Endometrial microvascular endothelial cells (primary cell): Measurements from ENCODE around the gene KRT73. TPM values are rescaled to one million over a fixed set of nuclear protein-coding genes. Genes with fewer than 3 reads are reported as not detected.

Experiments used
- in situ Hi-C: cut with HindIII; loops from 2 replicates; pipeline ENCODE4 v1.10.0; 2017; ENCODE audit warnings: low sequenced_read_pairs, low pct_unique_long_range_greater_than_20kb; ENCODE audit errors: inconsistent ontology term
- total RNA-seq: library from RNA; depleted of rRNA; stranded (reverse); fragments of >200 nt; gene quantifications from one replicate; pipeline ENCODE4 v1.2.3, GENCODE V29; 2015; ENCODE audit errors: inconsistent ontology term

Gene KRT73
- total RNA-seq, 1 donor from 2014 or later, result not detected

- in situ Hi-C loops, result no loop called here
Observed at GRCh38 chr12:52648012-52648550, 29.7 kb upstream of the KRT73 start.

GRCh38 chr12:52647601-52648000, 29.2 kb upstream of the KRT73 start:
- in situ Hi-C loops, result no loop called here

- in situ Hi-C loops, result no loop called here
Observed at GRCh38 chr12:52646613-52647012, 28.3 kb upstream of the KRT73 start.

GRCh38 chr12:52645982-52646381, 27.6 kb upstream of the KRT73 start:
- in situ Hi-C loops, result no loop called here

- in situ Hi-C loops, result no loop called here
Observed at GRCh38 chr12:52645120-52645761, 26.9 kb upstream of the KRT73 start.

GRCh38 chr12:52644078-52644415, 25.7 kb upstream of the KRT73 start:
- in situ Hi-C loops, result no loop called here

GRCh38 chr12:52643233-52644077, 25.1 kb upstream of the KRT73 start:
- in situ Hi-C loops, result no loop called here

GRCh38 chr12:52641468-52641867, 23.1 kb upstream of the KRT73 start:
- in situ Hi-C loops, result no loop called here

- in situ Hi-C loops, result no loop called here
Observed at GRCh38 chr12:52637299-52637698, 18.9 kb upstream of the KRT73 start.

GRCh38 chr12:52636592-52637258, 18.4 kb upstream of the KRT73 start:
- in situ Hi-C loops, result no loop called here

- in situ Hi-C loops, result no loop called here
Observed at GRCh38 chr12:52636189-52636588, 17.8 kb upstream of the KRT73 start.

- in situ Hi-C loops, result no loop called here
Observed at GRCh38 chr12:52634266-52635056, 16.1 kb upstream of the KRT73 start.

- in situ Hi-C loops, result no loop called here
Observed at GRCh38 chr12:52633383-52633782, 15.0 kb upstream of the KRT73 start.

- in situ Hi-C loops, result no loop called here
Observed at GRCh38 chr12:52632656-52633055, 14.3 kb upstream of the KRT73 start.

- in situ Hi-C loops, result no loop called here
Observed at GRCh38 chr12:52631676-52632459, 13.5 kb upstream of the KRT73 start.

- in situ Hi-C loops, result no loop called here
Observed at GRCh38 chr12:52631264-52631663, 12.9 kb upstream of the KRT73 start.

GRCh38 chr12:52630599-52631200, 12.3 kb upstream of the KRT73 start:
- in situ Hi-C loops, result no loop called here

GRCh38 chr12:52630008-52630500, 11.7 kb upstream of the KRT73 start:
- in situ Hi-C loops, result no loop called here
